K562 (cell line): Measurements from ENCODE around the gene CALCOCO2. TPM values are rescaled to one million over a fixed set of nuclear protein-coding genes. Genes with fewer than 3 reads are reported as not detected.
A peak's percentile ranks its signal among the peaks of the same experiment; 100 is the strongest.

Experiments
- BHLHE40 ChIP-seq: IDR thresholded peaks from 2 replicates; pipeline ENCODE4 v1.6.1; 2011; ENCODE audit warnings: low read length, improper control_type of control experiment
- ETV5 ChIP-seq: sonication (generic); formaldehyde crosslinking; IDR thresholded peaks from 2 replicates; pipeline ENCODE4 v1.4.0; 2020; ENCODE audit warnings: low read depth, mild to moderate bottlenecking, missing genetic modification reagents
- HDAC1 ChIP-seq, 2 experiments: fragments of 450-650 bp; IDR thresholded peaks; 2 replicates each; pipeline ENCODE4 v1.6.1; 2016 to 2017; ENCODE audit warnings: inconsistent platforms in 1 of 2, mild to moderate bottlenecking in 1 of 2, moderate library complexity in 1 of 2
- MYC ChIP-seq, 2 experiments: fragments of 250-450 bp in 1 of 2; sonication (Bioruptor Pico) in 1 of 2; IDR thresholded peaks; 2 replicates each; pipeline versions ENCODE4 v1.5.1 to v1.6.1; 2012 to 2021; ENCODE audit warnings: low read depth in 2 of 2, borderline replicate concordance in 1 of 2, improper control_type of control experiment in 1 of 2, low read length in 1 of 2, mild to moderate bottlenecking in 1 of 2, moderate library complexity in 1 of 2
- NFYB ChIP-seq: IDR thresholded peaks from 2 replicates; pipeline ENCODE4 v1.6.1; 2011; ENCODE audit warnings: mild to moderate bottlenecking, moderate library complexity; ENCODE audit not compliant: insufficient read length; ENCODE audit errors: extremely low read depth
- PATZ1 ChIP-seq: fragments of 250-450 bp; sonication (Bioruptor Pico); IDR thresholded peaks from 2 replicates; pipeline ENCODE4 v1.5.0; 2020; ENCODE audit warnings: mild to moderate bottlenecking, borderline replicate concordance
- RBM22 ChIP-seq: fragments of 200-400 bp; formaldehyde crosslinking; IDR thresholded peaks from 2 replicates; pipeline ENCODE4 v1.6.1; 2018; ENCODE audit warnings: low read length, low read depth; ENCODE audit not compliant: poor library complexity, severe bottlenecking
- RFX5 ChIP-seq: IDR thresholded peaks from 2 replicates; pipeline ENCODE4 v1.6.1; 2011; ENCODE audit warnings: low read depth, mild to moderate bottlenecking, improper control_type of control experiment, low read length
- SMARCA5 ChIP-seq: fragments of 450-650 bp; IDR thresholded peaks from 2 replicates; pipeline ENCODE4 v1.6.1; 2016
- TGIF2 ChIP-seq: sonication (generic); formaldehyde crosslinking; IDR thresholded peaks from 2 replicates; pipeline ENCODE4 v1.8.1; 2022; ENCODE audit warnings: mild to moderate bottlenecking, missing genetic modification reagents, moderate library complexity
- ZBTB7A ChIP-seq: IDR thresholded peaks from 2 replicates; pipeline ENCODE4 v1.6.1; 2011; ENCODE audit warnings: low read depth, mild to moderate bottlenecking, low read length, moderate library complexity, borderline replicate concordance; ENCODE audit not compliant: control insufficient read depth
- ZNF785 ChIP-seq: fragments of 250-450 bp; sonication (Bioruptor Pico); IDR thresholded peaks from 2 replicates; pipeline ENCODE4 v1.4.0; 2020; ENCODE audit warnings: mild to moderate bottlenecking
- polyA plus RNA-seq, 8 experiments: library from polyadenylated mRNA; depleted of rRNA in 4 of 8; stranded (reverse) in 5 of 8; unstranded in 3 of 8; fragments of >200 nt; fragmentation: Nextera tagmentation in 2 of 8; fragmentation: Illumina TruSeq in 1 of 8; extraction: Ambion mirVana in 2 of 8; extraction: Trizol in 1 of 8; gene quantifications; 2 replicates each; pipeline versions ENCODE4 v1.2.1 to v1.2.3, GENCODE V29; 2011 to 2014; ENCODE audit warnings: inconsistent platforms in 1 of 8, missing spikeins in 1 of 8
- total RNA-seq, 7 experiments: library from RNA; depleted of rRNA in 6 of 7; stranded (reverse); fragments of >200 nt in 6 of 7; fragmentation: Illumina TruSeq in 2 of 7; extraction: Trizol in 2 of 7; gene quantifications; 2 replicates each; pipeline versions ENCODE4 v1.2.1 to v1.2.3, GENCODE V29; 2011 to 2021; ENCODE audit warnings: low replicate concordance in 1 of 7

CALCOCO2 gene
- total and polyA plus RNA-seq, 9 of the 15 experiments (the other 6 are each of a cell fraction or from before 2014, with no cell fraction given), result 24.1 to 87.3 (median 67.5) TPM

- TF ChIP-seq PATZ1 (CRISPR knock-in tag) (no peak), TGIF2 (no peak), NFYB (no peak), MYC (IDR thresholded peaks at IDR 0.05; ENCODE audit: low read depth, low read length) (no peak), MYC (CRISPR knock-in tag; IDR thresholded peaks at IDR 0.05; ENCODE audit: borderline replicate concordance, low read depth) (no peak), RFX5 (no peak), BHLHE40 (peak; percentile 30; the same call in 1 of the 2 replicates), ETV5 (CRISPR knock-in tag) (no peak), HDAC1 (IDR thresholded peaks at IDR 0.05) (0 out of 4 replicates have a peak, but pooled peaks of 1 of the 2 experiments have one; percentile 33), SMARCA5 (0 out of 2 replicates have a peak, but pooled peaks have one; percentile 23), ZBTB7A (peak; percentile 92), RBM22 (no peak), ZNF785 (CRISPR knock-in tag) (no peak)
- TF ChIP-seq, all 486 proteins: peak for 21
These were observed 78.1 kb downstream of the CALCOCO2 start (continued) for GRCh38 chr17:48908853-48909394.
